HG03060 (cell line): ENCODE results near the gene AKT2.

Source experiments
- ATAC-seq: cut with Tn5 transposase; IDR thresholded peaks from one replicate; pipeline ENCODE4 v1.9.1; 2021; ENCODE audit warnings: low read depth, moderate number of reproducible peaks; ENCODE audit not compliant: unreplicated experiment

AKT2 gene

GRCh38 chr19:40302224-40303011 is 17.3 kb upstream of the AKT2 start:
- ATAC-seq, result no peak

- ATAC-seq, result no peak
Observed at GRCh38 chr19:40300668-40301067, 15.5 kb upstream of the AKT2 start.

- no peak for ATAC-seq
Observed at GRCh38 chr19:40298026-40298425, 12.9 kb upstream of the AKT2 start.

- ATAC-seq, result no peak
Observed at GRCh38 chr19:40294560-40294959, 9.4 kb upstream of the AKT2 start.

GRCh38 chr19:40286971-40287421 is 1.9 kb upstream of the AKT2 start:
- ATAC-seq, result no peak

GRCh38 chr19:40286235-40286970 is 1.3 kb upstream of the AKT2 start:
- no peak for ATAC-seq

- ATAC-seq, result peak; percentile 88
Observed at GRCh38 chr19:40285353-40286234, 449 bp upstream of the AKT2 start.

GRCh38 chr19:40284251-40284500 is 969 bp downstream of the AKT2 start:
- no peak for ATAC-seq

- no peak for ATAC-seq
Observed at GRCh38 chr19:40283414-40284250, 1.5 kb downstream of the AKT2 start.

- ATAC-seq, result no peak
Observed at GRCh38 chr19:40282920-40283319, 2.2 kb downstream of the AKT2 start.

GRCh38 chr19:40282209-40282580 is 3.0 kb downstream of the AKT2 start:
- ATAC-seq, result no peak

GRCh38 chr19:40281381-40282208 is 3.5 kb downstream of the AKT2 start:
- ATAC-seq, result no peak

GRCh38 chr19:40280608-40281221 is 4.4 kb downstream of the AKT2 start:
- no peak for ATAC-seq

- ATAC-seq, result no peak
Observed at GRCh38 chr19:40279761-40280607, 5.2 kb downstream of the AKT2 start.

- ATAC-seq, result no peak
Observed at GRCh38 chr19:40279120-40279551, 6.0 kb downstream of the AKT2 start.

- no peak for ATAC-seq
Observed at GRCh38 chr19:40278361-40279035, 6.6 kb downstream of the AKT2 start.

GRCh38 chr19:40277356-40278059 is 7.6 kb downstream of the AKT2 start:
- no peak for ATAC-seq
